ENCODE measurements around the gene IFNA13.

- no peak for TF ChIP-seq CTCF (IDR thresholded peaks at IDR 0.05)
- TF ChIP-seq POLR2A (IDR thresholded peaks at IDR 0.05) = no peak
These were observed 36.0 kb downstream of the IFNA13 start for GRCh38 chr9:21331676-21332402.

Data from esophagus squamous epithelium (tissue), 4 donors.